Measurements from ENCODE around the gene ITPRIPL2.

The ITPRIPL2 gene

GRCh38 chr16:19113577-19114358, at the start of gene ITPRIPL2:
TSS of gene ITPRIPL2 (plus strand) at chr16:19113964. CDS start at chr16:19114462, 498 bp downstream.
- Histone ChIP-seq H3K4me3 (ENCODE audit: low read depth, low read length) (peak within 1 kb of the TSS; percentile 97), H3K27me3 (ENCODE audit: insufficient read depth, low read length) (no peaks in the 10 kb centered on the region), H3K4me1 (ENCODE audit: control insufficient read depth, insufficient read depth, low read length, unreplicated experiment) (peaks cover 40% of the 10 kb centered on the region), H3K79me2 (ENCODE audit: control insufficient read depth, insufficient read depth, low read length, unreplicated experiment) (peaks cover 43% of the 10 kb centered on the region), H3K27ac (ENCODE audit: low read depth, low read length) (peak within 1 kb of the TSS; percentile 80), H3K36me3 (ENCODE audit: insufficient read depth, low read length) (peaks cover 13% of the 10 kb centered on the region; the same call in 1 of the 2 replicates), H2AFZ (ENCODE audit: low read length, unreplicated experiment) (peak within 1 kb of the TSS; percentile 56)

- Histone ChIP-seq H3K36me3 (ENCODE audit: insufficient read depth, low read length) (no peaks in the 10 kb centered on the region), H3K27me3 (ENCODE audit: insufficient read depth, low read length) (no peaks in the 10 kb centered on the region), H2AFZ (ENCODE audit: low read length, unreplicated experiment) (no peak overlapping the region), H3K4me1 (ENCODE audit: control insufficient read depth, insufficient read depth, low read length, unreplicated experiment) (peaks cover 10% of the 10 kb centered on the region), H3K4me3 (ENCODE audit: low read depth, low read length) (peak overlapping the region; percentile 99; the same call in 1 of the 2 replicates), H3K79me2 (ENCODE audit: control insufficient read depth, insufficient read depth, low read length, unreplicated experiment) (peaks cover 7% of the 10 kb centered on the region), H3K27ac (ENCODE audit: low read depth, low read length) (peak overlapping the region; percentile 96)
These were observed 46.8 kb upstream of the ITPRIPL2 start for GRCh38 chr16:19066988-19067348.

- Histone ChIP-seq H3K27ac (ENCODE audit: low read depth, low read length) (peak within 1 kb of the TSS; percentile 96), H3K36me3 (ENCODE audit: insufficient read depth, low read length) (no peaks in the 10 kb centered on the region), H3K27me3 (ENCODE audit: insufficient read depth, low read length) (no peaks in the 10 kb centered on the region), H3K4me1 (ENCODE audit: control insufficient read depth, insufficient read depth, low read length, unreplicated experiment) (peaks cover 10% of the 10 kb centered on the region), H3K4me3 (ENCODE audit: low read depth, low read length) (peak within 1 kb of the TSS; percentile 99), H2AFZ (ENCODE audit: low read length, unreplicated experiment) (peak within 1 kb of the TSS; percentile 98), H3K79me2 (ENCODE audit: control insufficient read depth, insufficient read depth, low read length, unreplicated experiment) (peaks cover 7% of the 10 kb centered on the region)
These were observed 46.2 kb upstream of the ITPRIPL2 start, which contains the start of gene COQ7 for GRCh38 chr16:19067349-19068236. TSS of gene COQ7 (plus strand) at chr16:19067614. CDS start at chr16:19067665, 51 bp downstream.

- Histone ChIP-seq H3K27me3 (ENCODE audit: insufficient read depth, low read length) (no peaks in the 10 kb centered on the region), H3K36me3 (ENCODE audit: insufficient read depth, low read length) (no peaks in the 10 kb centered on the region), H3K79me2 (ENCODE audit: control insufficient read depth, insufficient read depth, low read length, unreplicated experiment) (peaks cover 7% of the 10 kb centered on the region), H3K27ac (ENCODE audit: low read depth, low read length) (peak overlapping the region; percentile 96), H3K4me1 (ENCODE audit: control insufficient read depth, insufficient read depth, low read length, unreplicated experiment) (peaks cover 10% of the 10 kb centered on the region), H2AFZ (ENCODE audit: low read length, unreplicated experiment) (peak overlapping the region; percentile 98), H3K4me3 (ENCODE audit: low read depth, low read length) (peak overlapping the region; percentile 99)
These were observed 45.4 kb upstream of the ITPRIPL2 start for GRCh38 chr16:19068237-19068815.

- Histone ChIP-seq H3K36me3 (ENCODE audit: insufficient read depth, low read length) (no peaks in the 10 kb centered on the region), H3K79me2 (ENCODE audit: control insufficient read depth, insufficient read depth, low read length, unreplicated experiment) (peaks cover 7% of the 10 kb centered on the region), H3K4me1 (ENCODE audit: control insufficient read depth, insufficient read depth, low read length, unreplicated experiment) (peaks cover 10% of the 10 kb centered on the region), H3K27me3 (ENCODE audit: insufficient read depth, low read length) (no peaks in the 10 kb centered on the region), H2AFZ (ENCODE audit: low read length, unreplicated experiment) (no peak overlapping the region), H3K4me3 (ENCODE audit: low read depth, low read length) (no peak overlapping the region), H3K27ac (ENCODE audit: low read depth, low read length) (no peak overlapping the region)
These were observed 41.7 kb upstream of the ITPRIPL2 start for GRCh38 chr16:19071811-19072777.

GRCh38 chr16:19073344-19073743, 40.4 kb upstream of the ITPRIPL2 start:
- Histone ChIP-seq H3K79me2 (ENCODE audit: control insufficient read depth, insufficient read depth, low read length, unreplicated experiment) (peaks cover 7% of the 10 kb centered on the region), H3K27me3 (ENCODE audit: insufficient read depth, low read length) (no peaks in the 10 kb centered on the region), H2AFZ (ENCODE audit: low read length, unreplicated experiment) (no peak overlapping the region), H3K4me3 (ENCODE audit: low read depth, low read length) (no peak overlapping the region), H3K4me1 (ENCODE audit: control insufficient read depth, insufficient read depth, low read length, unreplicated experiment) (peaks cover 9% of the 10 kb centered on the region), H3K36me3 (ENCODE audit: insufficient read depth, low read length) (no peaks in the 10 kb centered on the region), H3K27ac (ENCODE audit: low read depth, low read length) (no peak overlapping the region)

GRCh38 chr16:19073863-19074262, 39.9 kb upstream of the ITPRIPL2 start:
- H3K27me3 ChIP-seq (ENCODE audit: insufficient read depth, low read length), result no peaks in the 10 kb centered on the region
- H2AFZ ChIP-seq (ENCODE audit: low read length, unreplicated experiment), result no peak overlapping the region
- no peak overlapping the region for H3K27ac ChIP-seq (ENCODE audit: low read depth, low read length)
- peaks cover 4% of the 10 kb centered on the region for H3K4me1 ChIP-seq (ENCODE audit: control insufficient read depth, insufficient read depth, low read length, unreplicated experiment)
- H3K4me3 ChIP-seq (ENCODE audit: low read depth, low read length), result no peak overlapping the region
- peaks cover 2% of the 10 kb centered on the region for H3K79me2 ChIP-seq (ENCODE audit: control insufficient read depth, insufficient read depth, low read length, unreplicated experiment)
- H3K36me3 ChIP-seq (ENCODE audit: insufficient read depth, low read length), result no peaks in the 10 kb centered on the region

- Histone ChIP-seq H3K4me1 (ENCODE audit: control insufficient read depth, insufficient read depth, low read length, unreplicated experiment) (no peaks in the 10 kb centered on the region), H3K27ac (ENCODE audit: low read depth, low read length) (no peak overlapping the region), H3K79me2 (ENCODE audit: control insufficient read depth, insufficient read depth, low read length, unreplicated experiment) (no peaks in the 10 kb centered on the region), H3K36me3 (ENCODE audit: insufficient read depth, low read length) (peaks cover 4% of the 10 kb centered on the region; the same call in 1 of the 2 replicates), H3K4me3 (ENCODE audit: low read depth, low read length) (no peak overlapping the region), H3K27me3 (ENCODE audit: insufficient read depth, low read length) (no peaks in the 10 kb centered on the region), H2AFZ (ENCODE audit: low read length, unreplicated experiment) (no peak overlapping the region)
These were observed 38.3 kb upstream of the ITPRIPL2 start for GRCh38 chr16:19075511-19075910.

GRCh38 chr16:19077879-19078278, 35.9 kb upstream of the ITPRIPL2 start:
- Histone ChIP-seq H3K4me3 (ENCODE audit: low read depth, low read length) (no peak overlapping the region), H3K27me3 (ENCODE audit: insufficient read depth, low read length) (no peaks in the 10 kb centered on the region), H3K79me2 (ENCODE audit: control insufficient read depth, insufficient read depth, low read length, unreplicated experiment) (no peaks in the 10 kb centered on the region), H3K4me1 (ENCODE audit: control insufficient read depth, insufficient read depth, low read length, unreplicated experiment) (no peaks in the 10 kb centered on the region), H3K27ac (ENCODE audit: low read depth, low read length) (no peak overlapping the region), H3K36me3 (ENCODE audit: insufficient read depth, low read length) (peaks cover 12% of the 10 kb centered on the region; the same call in 1 of the 2 replicates), H2AFZ (ENCODE audit: low read length, unreplicated experiment) (no peak overlapping the region)
